GM12891 (cell line): ENCODE data around the gene APOC4.

ENCODE experiments used
- PAX5 ChIP-seq: IDR thresholded peaks from 2 replicates; pipeline ENCODE4 v1.6.1; 2011; ENCODE audit warnings: low read length, moderate library complexity, mild to moderate bottlenecking; ENCODE audit not compliant: insufficient read depth, severe bottlenecking
- POLR2A ChIP-seq: IDR thresholded peaks from 2 replicates; pipeline ENCODE4 v1.6.1; 2011; ENCODE audit warnings: low read depth, low read length, control low read depth
- POLR2AphosphoS5 ChIP-seq: IDR thresholded peaks from 2 replicates; pipeline ENCODE4 v1.6.1; 2011; ENCODE audit warnings: low read depth, low read length, control low read depth
- SPI1 ChIP-seq: IDR thresholded peaks from 2 replicates; pipeline ENCODE4 v1.6.1; 2011; ENCODE audit warnings: low read depth, low read length, control low read depth
- TAF1 ChIP-seq: IDR thresholded peaks from 2 replicates; pipeline ENCODE4 v1.6.1; 2011; ENCODE audit warnings: low read depth, low read length, control low read depth

GRCh38 chr19:44988896-44989556, 47.0 kb downstream of the APOC4 start:
- TF ChIP-seq POLR2A: no peak
- TF ChIP-seq POLR2AphosphoS5: no peak
- TF ChIP-seq SPI1: no peak
- no peak for TF ChIP-seq TAF1
- no peak for TF ChIP-seq PAX5
